Midbrain (tissue), 1 donor: Measurements from ENCODE around the gene TMEM132D.

Experiments
- DNase-seq: peaks from one replicate; lab custom pipeline; 2025; lab: John Stamatoyannopoulos, UW

The TMEM132D gene

GRCh38 chr12:129825316-129825715 lies 78.5 kb downstream of the TMEM132D start:
- DNase-seq: no peak

GRCh38 chr12:129821964-129822363 lies 81.9 kb downstream of the TMEM132D start:
- DNase-seq: no peak

- no peak for DNase-seq
Observed at GRCh38 chr12:129819391-129819790, 84.4 kb downstream of the TMEM132D start.

- DNase-seq: no peak
Observed at GRCh38 chr12:129815846-129816245, 88.0 kb downstream of the TMEM132D start.

GRCh38 chr12:129811963-129812362 lies 91.9 kb downstream of the TMEM132D start:
- DNase-seq: no peak

- DNase-seq: no peak
Observed at GRCh38 chr12:129807136-129807535, 96.7 kb downstream of the TMEM132D start.

GRCh38 chr12:129791396-129791795 lies 112.4 kb downstream of the TMEM132D start:
- DNase-seq: no peak

GRCh38 chr12:129790930-129791329 lies 112.9 kb downstream of the TMEM132D start:
- no peak for DNase-seq

GRCh38 chr12:129790331-129790730 lies 113.5 kb downstream of the TMEM132D start:
- no peak for DNase-seq

- no peak for DNase-seq
Observed at GRCh38 chr12:129789921-129790320, 113.9 kb downstream of the TMEM132D start.

GRCh38 chr12:129788506-129789084 lies 115.2 kb downstream of the TMEM132D start:
- DNase-seq: no peak

GRCh38 chr12:129779989-129780388 lies 123.8 kb downstream of the TMEM132D start:
- DNase-seq: no peak

- DNase-seq: no peak
Observed at GRCh38 chr12:129779033-129779432, 124.8 kb downstream of the TMEM132D start.

- DNase-seq: no peak
Observed at GRCh38 chr12:129776977-129777667, 126.7 kb downstream of the TMEM132D start.

- no peak for DNase-seq
Observed at GRCh38 chr12:129772501-129773493, 131.0 kb downstream of the TMEM132D start.

- no peak for DNase-seq
Observed at GRCh38 chr12:129771238-129771637, 132.6 kb downstream of the TMEM132D start.

- DNase-seq: no peak
Observed at GRCh38 chr12:129765719-129766118, 138.1 kb downstream of the TMEM132D start.

- DNase-seq: no peak
Observed at GRCh38 chr12:129762436-129762835, 141.4 kb downstream of the TMEM132D start.

GRCh38 chr12:129753586-129753985 lies 150.2 kb downstream of the TMEM132D start:
- DNase-seq: no peak

GRCh38 chr12:129750421-129750820 lies 153.4 kb downstream of the TMEM132D start:
- DNase-seq: no peak

- DNase-seq: no peak
Observed at GRCh38 chr12:129746318-129746717, 157.5 kb downstream of the TMEM132D start.

- DNase-seq: no peak
Observed at GRCh38 chr12:129729170-129729569, 174.7 kb downstream of the TMEM132D start.

GRCh38 chr12:129727100-129727499 lies 176.7 kb downstream of the TMEM132D start:
- no peak for DNase-seq
